GM18526 (cell line): ENCODE data around the gene TYROBP.

ENCODE experiments used
- POLR2A ChIP-seq: IDR thresholded peaks from 3 replicates; pipeline ENCODE4 v1.6.1; 2011; ENCODE audit not compliant: insufficient read length; ENCODE audit errors: extremely low read depth

TYROBP gene

GRCh38 chr19:35869327-35870123, 38.6 kb downstream of the TYROBP start:
- no peak for TF ChIP-seq POLR2A

- TF ChIP-seq POLR2A = no peak
Observed at GRCh38 chr19:35868823-35869326, 39.2 kb downstream of the TYROBP start.

- TF ChIP-seq POLR2A = no peak
Observed at GRCh38 chr19:35868172-35868822, 39.8 kb downstream of the TYROBP start, which contains the start of gene APLP1. APLP1 (plus strand) TSS chr19:35868574; CDS start chr19:35868637, 63 bp downstream.

GRCh38 chr19:35863018-35863417, 45.1 kb downstream of the TYROBP start:
- TF ChIP-seq POLR2A = no peak

GRCh38 chr19:35862528-35862927, 45.6 kb downstream of the TYROBP start:
- TF ChIP-seq POLR2A = no peak

- no peak for TF ChIP-seq POLR2A
Observed at GRCh38 chr19:35861640-35862160, 46.4 kb downstream of the TYROBP start.

- TF ChIP-seq POLR2A = no peak
Observed at GRCh38 chr19:35860818-35861639, 47.1 kb downstream of the TYROBP start.

GRCh38 chr19:35860436-35860817, 47.7 kb downstream of the TYROBP start:
- no peak for TF ChIP-seq POLR2A

GRCh38 chr19:35859414-35859813, 48.7 kb downstream of the TYROBP start:
- no peak for TF ChIP-seq POLR2A

GRCh38 chr19:35858311-35858710, 49.8 kb downstream of the TYROBP start:
- TF ChIP-seq POLR2A = no peak

GRCh38 chr19:35856546-35857149, 51.4 kb downstream of the TYROBP start, which contains the start of gene KIRREL2:
KIRREL2 (plus strand) TSS chr19:35856911; CDS start chr19:35857120, 209 bp downstream.
- no peak for TF ChIP-seq POLR2A
